Colonic mucosa (tissue), 4 donors: Measurements from ENCODE around the gene GPATCH4. TPM values are rescaled to one million over a fixed set of nuclear protein-coding genes. Genes with fewer than 3 reads are reported as not detected.

ENCODE experiments used
- DNase-seq: peaks from one replicate; pipeline ENCODE4 v3.0.0-alpha.2; 2020
- H3K27ac ChIP-seq: fragments of 200-600 bp; one replicate; pipeline ENCODE4 v1.8.0; 2021
- H3K27me3 ChIP-seq: fragments of 200-600 bp; one replicate; pipeline ENCODE4 v1.8.0; 2021
- H3K36me3 ChIP-seq: fragments of 200-600 bp; one replicate; pipeline ENCODE4 v1.8.0; 2021
- H3K4me1 ChIP-seq: fragments of 200-600 bp; one replicate; pipeline ENCODE4 v1.8.0; 2021; ENCODE audit warnings: mild to moderate bottlenecking
- H3K4me3 ChIP-seq: fragments of 200-600 bp; one replicate; pipeline ENCODE4 v1.8.0; 2021
- H3K9ac ChIP-seq, 2 donors: one replicate each; pipeline ENCODE4 v1.7.0; 2013; ENCODE audit warnings: control low read depth in 2 of 2, low read depth in 2 of 2, low read length in 2 of 2
- H3K9me3 ChIP-seq: fragments of 200-600 bp; one replicate; pipeline ENCODE4 v1.8.0; 2021
- CTCF ChIP-seq: fragments of 200-600 bp; IDR thresholded peaks from one replicate; pipeline ENCODE4 v1.8.0; 2022; ENCODE audit warnings: antibody characterized with exemption, mild to moderate bottlenecking
- intact Hi-C: fragments of 100-400 bp; cut with DNase I; formaldehyde crosslinking; loops from one replicate; pipeline ENCODE4 v1.14.1; 2022
- total RNA-seq, 2 donors: library from RNA; stranded (reverse); fragmentation: NEBNext Ultra II Directional in 1 of 2; extraction: Animal tissue kit (Norgen Biotek cat#: 25700) in 1 of 2; gene quantifications; one replicate each; pipeline ENCODE4 v1.2.1, GENCODE V29; 2021
- donor health status: healthy.
- donor health status: DM: no; HTN: no; CAD: no.
- donor health status: DM: no; HTN: no; CAD: no.

The GPATCH4 gene
- total RNA-seq, 2 donors from 2014 or later: 12.3 to 31.3 TPM

GRCh38 chr1:156626079-156626438 lies 24.8 kb upstream of the GPATCH4 start:
- Histone ChIP-seq H3K27ac (no peak overlapping the region), H3K9me3 (no peaks in the 10 kb centered on the region), H3K4me1 (peaks cover 21% of the 10 kb centered on the region), H3K9ac (no peak overlapping the region), H3K36me3 (no peaks in the 10 kb centered on the region), H3K4me3 (no peak overlapping the region), H3K27me3 (peaks cover 35% of the 10 kb centered on the region)
- no peak for TF ChIP-seq CTCF
- intact Hi-C loops: loop anchor here (10.0 kb wide), 1 partner anchor 239 kb away; the partner anchor contains the start of gene NTRK1
- no peak for DNase-seq

GRCh38 chr1:156625436-156626078 lies 24.3 kb upstream of the GPATCH4 start:
- Histone ChIP-seq H3K27ac (no peak overlapping the region), H3K9me3 (no peaks in the 10 kb centered on the region), H3K9ac (no peak overlapping the region), H3K36me3 (no peaks in the 10 kb centered on the region), H3K4me3 (peak overlapping the region; percentile 23), H3K4me1 (peaks cover 21% of the 10 kb centered on the region), H3K27me3 (peaks cover 38% of the 10 kb centered on the region)
- peak; percentile 65 for TF ChIP-seq CTCF
- intact Hi-C loops: loop anchor here (10.0 kb wide), 1 partner anchor 239 kb away; the partner anchor contains the start of gene NTRK1
- DNase-seq: peak; percentile 64

GRCh38 chr1:156624814-156625435 lies 23.6 kb upstream of the GPATCH4 start:
- no peak for TF ChIP-seq CTCF
- peak overlapping the region; percentile 23 for H3K4me3 ChIP-seq
- peaks cover 21% of the 10 kb centered on the region for H3K4me1 ChIP-seq
- H3K36me3 ChIP-seq: no peaks in the 10 kb centered on the region
- intact Hi-C loops: loop anchor here (10.0 kb wide), 1 partner anchor 240 kb away; the partner anchor contains the start of gene NTRK1
- H3K9ac ChIP-seq: peak overlapping the region in 1 of 2 donors; percentile 7
- H3K9me3 ChIP-seq: no peaks in the 10 kb centered on the region
- H3K27me3 ChIP-seq: peaks cover 42% of the 10 kb centered on the region
- no peak overlapping the region for H3K27ac ChIP-seq
- DNase-seq: no peak

GRCh38 chr1:156623946-156624813 lies 22.9 kb upstream of the GPATCH4 start:
- Histone ChIP-seq H3K4me1 (peaks cover 21% of the 10 kb centered on the region), H3K4me3 (peak overlapping the region; percentile 23), H3K9ac (peak overlapping the region in 1 of 2 donors; percentile 12), H3K36me3 (no peaks in the 10 kb centered on the region), H3K27ac (no peak overlapping the region), H3K9me3 (no peaks in the 10 kb centered on the region), H3K27me3 (peaks cover 42% of the 10 kb centered on the region)
- TF ChIP-seq CTCF: peak; percentile 14
- DNase-seq: peak; percentile 35
- intact Hi-C loops: loop anchor here (10.0 kb wide), 1 partner anchor 241 kb away; the partner anchor contains the start of gene NTRK1

GRCh38 chr1:156622581-156623297 lies 21.5 kb upstream of the GPATCH4 start:
- intact Hi-C loops: loop anchor here (10.0 kb wide), 1 partner anchor 242 kb away; the partner anchor contains the start of gene NTRK1
- no peak for TF ChIP-seq CTCF
- Histone ChIP-seq H3K27me3 (peaks cover 42% of the 10 kb centered on the region), H3K36me3 (no peaks in the 10 kb centered on the region), H3K27ac (no peak overlapping the region), H3K9ac (no peak overlapping the region), H3K9me3 (no peaks in the 10 kb centered on the region), H3K4me1 (peaks cover 21% of the 10 kb centered on the region), H3K4me3 (no peak overlapping the region)
- no peak for DNase-seq
